GM18526 (cell line): ENCODE results near the gene COPZ1.

Experiments used
- POLR2A ChIP-seq: IDR thresholded peaks from 3 replicates; pipeline ENCODE4 v1.6.1; 2011; ENCODE audit not compliant: insufficient read length; ENCODE audit errors: extremely low read depth

Gene COPZ1

GRCh38 chr12:54306925-54307741, 17.8 kb upstream of the COPZ1 start:
- no peak for TF ChIP-seq POLR2A

DNA sequence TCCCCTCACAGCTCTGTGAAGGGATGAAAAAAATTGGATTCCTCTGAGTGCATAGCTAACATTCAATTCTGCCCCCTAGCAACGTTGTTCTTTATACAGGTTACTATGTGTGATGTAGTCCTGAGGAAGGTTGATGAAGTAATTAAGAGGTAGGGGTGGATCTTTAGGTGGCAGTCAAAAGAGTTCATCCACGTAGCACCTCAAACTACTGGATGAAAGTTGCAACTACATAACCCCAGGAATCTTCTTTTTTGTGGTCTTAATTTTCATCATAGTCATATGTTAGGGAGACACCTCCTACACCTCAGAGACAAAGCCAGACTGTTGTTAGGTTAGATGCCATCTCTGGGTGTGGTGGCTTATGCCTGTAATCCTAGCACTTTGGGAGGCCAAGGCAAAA, 13.9 kb upstream of the COPZ1 start:
- TF ChIP-seq POLR2A = no peak

GRCh38 chr12:54321363-54321762, 3.6 kb upstream of the COPZ1 start:
- no peak for TF ChIP-seq POLR2A

- no peak for TF ChIP-seq POLR2A
These were observed 3.8 kb downstream of the COPZ1 start for GRCh38 chr12:54328595-54329337.

DNA sequence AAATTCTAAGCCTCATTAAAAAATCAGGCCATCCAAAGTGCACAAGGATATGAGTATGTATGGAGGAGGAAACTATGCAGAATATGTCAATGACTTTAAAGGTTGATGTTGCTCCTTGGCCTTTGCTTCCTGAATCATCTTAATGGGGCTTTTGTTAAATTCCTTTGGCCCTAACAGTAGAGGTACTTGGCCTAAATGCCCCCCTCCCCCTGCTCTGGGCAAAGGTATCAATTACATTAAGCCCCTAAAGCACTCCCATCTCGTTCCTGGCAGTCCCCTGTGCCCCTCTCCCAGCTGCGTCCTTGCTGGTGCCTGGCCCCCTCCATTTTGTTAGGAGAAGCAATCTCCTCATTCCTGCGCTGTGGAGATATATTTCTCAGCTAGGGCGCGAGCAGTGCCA, 4.8 kb downstream of the COPZ1 start:
- no peak for TF ChIP-seq POLR2A

DNA sequence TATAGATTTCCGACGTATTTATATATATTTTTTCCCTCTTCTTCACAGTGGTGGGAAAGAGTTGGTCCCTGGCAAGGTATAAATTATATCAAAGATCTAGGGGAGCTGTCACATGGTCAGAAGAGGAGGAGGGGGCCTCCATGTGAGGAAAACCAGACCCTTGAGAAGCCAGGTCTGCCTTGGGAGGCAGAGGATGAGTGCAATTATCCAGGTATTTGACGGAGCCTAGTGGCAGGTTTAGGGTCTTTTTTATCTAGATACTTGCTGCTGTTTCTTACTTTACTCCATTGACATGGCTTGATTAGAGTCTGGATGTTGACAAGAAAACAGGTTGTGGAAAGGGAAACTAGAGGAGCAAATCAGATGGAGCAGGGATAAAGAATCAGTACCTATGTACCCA, 5.5 kb downstream of the COPZ1 start:
- TF ChIP-seq POLR2A = no peak

DNA sequence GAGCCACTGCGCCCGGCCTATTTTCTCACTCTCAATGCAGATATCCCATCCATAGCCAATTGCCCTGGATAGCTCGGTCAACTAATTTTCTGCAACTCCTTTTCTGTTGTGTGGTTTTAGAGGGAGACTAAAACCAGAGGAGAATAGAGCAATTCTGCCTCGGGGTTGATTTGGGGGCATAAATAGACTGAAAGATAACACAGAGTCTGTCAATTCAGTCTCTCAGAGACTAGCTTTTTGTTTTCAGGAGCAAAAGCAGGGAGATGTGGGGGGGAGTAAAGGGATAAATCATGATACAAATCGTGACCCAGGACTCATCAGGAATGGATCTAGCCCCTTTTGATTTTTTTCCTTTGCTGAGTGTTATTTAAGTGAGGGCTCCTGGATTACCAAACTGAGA, 6.5 kb downstream of the COPZ1 start:
- TF ChIP-seq POLR2A = no peak

DNA sequence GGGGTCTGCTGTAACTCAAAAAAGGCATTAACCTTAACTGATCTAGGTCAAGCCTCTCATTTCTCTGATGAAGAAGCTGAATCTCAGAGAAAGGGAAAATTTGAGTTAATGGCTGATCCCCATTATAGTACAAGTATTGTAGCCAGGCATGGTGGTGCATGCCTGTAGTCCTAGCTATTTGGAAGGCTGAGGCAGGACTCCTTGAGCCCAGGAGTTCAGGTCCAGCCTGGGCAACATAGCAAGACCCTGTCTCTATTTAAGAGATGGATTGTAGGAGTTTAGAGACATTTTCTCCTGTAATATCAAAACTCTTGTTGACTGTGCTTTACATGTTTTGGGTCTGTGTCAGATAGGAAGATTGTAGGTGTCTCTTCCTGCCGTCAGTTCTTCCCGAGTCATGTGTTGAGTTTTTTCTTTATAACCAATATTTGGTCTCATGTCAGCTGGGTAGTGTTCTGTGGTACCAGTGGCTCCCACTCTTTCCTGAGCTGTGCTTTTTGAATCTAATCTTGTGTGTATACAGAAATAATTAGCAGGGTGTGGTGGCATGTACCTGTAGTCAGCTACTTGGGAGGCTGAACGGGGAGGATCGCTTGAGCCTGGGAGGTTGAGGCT, 8.6 kb downstream of the COPZ1 start:
- no peak for TF ChIP-seq POLR2A

DNA sequence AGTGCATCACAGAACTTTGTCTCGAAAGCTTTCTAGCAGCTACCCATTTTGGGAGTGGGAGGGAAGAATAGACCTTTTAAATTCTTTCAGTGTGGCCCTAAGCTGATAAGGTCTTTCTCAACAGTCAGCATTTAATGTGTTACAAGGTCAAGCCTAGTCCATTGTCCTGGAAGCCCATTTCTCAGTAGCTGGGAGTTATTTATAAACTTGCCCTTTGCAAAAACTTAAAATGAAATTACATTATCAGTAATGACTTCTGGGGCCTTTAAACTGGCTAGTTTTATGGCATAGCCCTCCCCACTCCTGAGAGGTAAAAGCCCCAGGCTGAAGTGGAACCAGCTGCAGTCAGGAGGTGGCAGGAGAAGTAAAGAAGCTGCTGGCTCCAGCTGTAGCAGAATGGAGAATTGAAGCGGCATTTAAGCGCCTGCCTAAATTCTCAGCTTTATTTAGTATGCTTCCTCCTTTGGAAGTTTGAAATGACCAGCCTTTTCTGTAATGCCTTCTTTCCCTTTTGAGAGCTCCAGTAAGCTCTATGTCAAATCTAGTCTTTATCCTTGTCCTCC, 12.4 kb downstream of the COPZ1 start:
- TF ChIP-seq POLR2A = no peak

- TF ChIP-seq POLR2A = no peak
These were observed 13.1 kb downstream of the COPZ1 start for GRCh38 chr12:54337854-54338650.

DNA sequence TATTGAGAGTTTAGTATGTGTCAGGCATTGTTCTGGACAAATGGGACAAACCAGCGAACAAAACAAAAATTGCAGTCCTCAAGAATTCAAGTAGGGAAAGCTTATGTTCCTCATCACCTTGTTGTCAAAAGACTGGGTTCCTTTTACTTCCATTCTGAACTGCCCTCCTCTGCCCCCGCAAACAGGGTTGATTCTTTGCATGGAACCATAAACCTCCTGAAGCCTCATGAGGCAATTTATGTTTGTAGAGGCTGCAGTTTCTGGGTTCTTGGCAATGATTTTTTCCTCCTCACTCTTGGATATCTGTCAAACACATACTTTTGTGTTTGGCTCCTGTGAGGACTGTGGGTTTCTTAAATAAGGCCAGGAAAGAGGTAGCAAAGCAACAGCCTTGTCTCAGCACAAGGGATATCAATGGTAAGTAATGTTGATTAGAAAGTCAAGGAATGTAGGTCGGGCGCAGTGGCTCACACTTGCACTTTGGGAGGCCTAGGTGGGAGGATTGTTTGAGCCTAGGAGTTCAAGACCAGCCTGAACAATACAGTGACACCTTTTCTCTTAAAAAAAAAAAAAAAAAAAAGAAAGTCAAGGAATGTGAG, 13.9 kb downstream of the COPZ1 start:
- no peak for TF ChIP-seq POLR2A

- no peak for TF ChIP-seq POLR2A
These were observed 15.9 kb downstream of the COPZ1 start for GRCh38 chr12:54340846-54341245.

DNA sequence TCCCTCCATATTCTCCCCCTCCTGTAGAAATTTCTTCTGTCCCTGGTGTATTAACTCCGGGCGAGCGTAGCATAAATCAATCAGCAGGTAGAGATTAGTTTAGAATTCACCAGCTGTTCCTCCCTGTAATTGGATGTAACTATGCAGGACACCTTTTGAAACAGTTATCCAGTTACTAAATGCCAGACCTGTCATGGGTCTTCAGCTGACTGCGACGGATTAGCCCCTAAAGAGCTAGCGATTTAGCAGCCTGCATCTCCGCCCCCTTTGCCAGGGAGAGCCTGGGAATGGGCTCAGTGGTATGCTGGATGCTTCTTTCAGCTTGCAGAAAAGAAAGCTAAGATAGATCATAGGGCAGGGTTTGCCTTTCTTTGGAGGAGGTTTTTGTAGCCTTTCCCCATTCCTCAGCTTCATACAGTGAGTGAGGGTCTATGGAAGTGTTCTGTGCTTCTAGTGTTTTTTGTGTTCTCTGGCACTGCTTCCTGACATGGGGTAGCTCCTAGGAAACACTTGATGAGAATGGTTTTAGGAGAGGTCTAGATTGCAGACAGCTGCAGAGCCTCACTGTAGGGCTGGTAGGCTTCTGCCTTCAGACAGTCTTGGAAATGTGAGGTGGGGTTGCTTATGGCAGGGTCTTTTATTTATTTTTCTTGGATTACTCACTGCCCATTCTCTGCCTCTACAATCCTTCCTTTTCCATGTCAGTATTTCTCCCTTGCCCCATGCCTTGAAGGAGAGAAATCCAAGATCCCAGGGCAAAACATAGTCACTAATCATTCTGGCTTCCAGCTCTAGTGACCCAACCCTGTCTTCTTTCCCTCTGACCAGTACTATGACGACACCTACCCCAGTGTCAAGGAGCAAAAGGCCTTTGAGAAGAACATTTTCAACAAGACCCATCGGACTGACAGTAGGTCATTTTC, 16.7 kb downstream of the COPZ1 start:
- no peak for TF ChIP-seq POLR2A

DNA sequence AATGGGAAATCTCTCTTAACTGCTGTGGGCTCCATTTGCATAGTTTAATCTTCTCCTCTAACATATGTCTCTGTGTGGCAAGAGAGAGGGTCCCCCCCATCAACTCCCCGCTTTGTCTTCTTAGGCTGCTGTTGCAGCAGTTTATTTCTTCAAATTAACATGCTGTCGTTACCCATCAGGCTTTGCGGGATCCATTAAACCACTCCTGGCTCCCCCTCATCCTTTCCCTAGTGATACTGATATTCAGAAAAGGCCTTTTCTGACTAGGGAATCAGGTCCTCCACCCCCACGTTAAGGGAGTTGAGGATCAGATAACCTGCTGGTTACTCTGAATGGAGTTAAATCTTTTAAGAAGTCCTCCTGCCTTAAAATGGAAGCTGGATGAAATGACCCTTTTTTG, 24.1 kb downstream of the COPZ1 start:
- TF ChIP-seq POLR2A = no peak

DNA sequence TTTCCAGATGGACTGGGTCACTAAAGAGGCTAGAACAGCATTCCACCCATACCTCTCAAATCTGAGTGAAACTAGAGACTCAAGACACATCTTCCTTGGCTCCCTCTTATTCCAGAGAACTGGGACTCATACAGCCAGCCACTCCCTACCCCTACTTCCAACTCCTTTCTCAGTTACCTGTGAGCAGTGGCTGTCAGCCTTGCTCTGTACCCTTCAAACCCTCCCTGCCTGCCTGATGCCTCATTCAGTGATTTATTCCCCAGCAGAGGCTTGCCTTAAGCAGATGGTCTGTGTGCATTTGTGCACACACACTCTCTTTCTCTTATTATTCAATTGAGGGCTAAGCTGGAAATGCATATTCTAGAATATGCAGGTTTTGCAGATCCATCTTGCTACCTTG, 24.7 kb downstream of the COPZ1 start:
- TF ChIP-seq POLR2A = no peak
